Smooth muscle cell (in vitro differentiated cells): ENCODE measurements around the gene SEL1L3. TPM values are rescaled to one million over a fixed set of nuclear protein-coding genes. Genes with fewer than 3 reads are reported as not detected.

Source experiments
- DNase-seq: peaks from one replicate; lab custom pipeline; 2025; ENCODE audit not compliant: unreplicated experiment; lab: John Stamatoyannopoulos, UW
- H2AFZ ChIP-seq: fragments of 200-600 bp; sonication (generic); 2 replicates; pipeline ENCODE4 v1.6.0; 2016; ENCODE audit warnings: antibody characterized with exemption, low read depth, mild to moderate bottlenecking
- H3F3A ChIP-seq: fragments of 200-600 bp; sonication (generic); 2 replicates; pipeline ENCODE4 v1.6.0; 2017; ENCODE audit warnings: antibody characterized with exemption, low read depth
- H3K27ac ChIP-seq: fragments of 200-600 bp; sonication (generic); 2 replicates; pipeline ENCODE4 v1.5.1; 2016; ENCODE audit warnings: low read depth, mild to moderate bottlenecking
- H3K27me3 ChIP-seq: fragments of 200-600 bp; sonication (generic); 2 replicates; pipeline ENCODE4 v1.6.1; 2016; ENCODE audit warnings: low read depth, mild to moderate bottlenecking
- H3K36me3 ChIP-seq: fragments of 200-600 bp; sonication (generic); 2 replicates; pipeline ENCODE4 v1.5.1; 2016; ENCODE audit warnings: low read depth
- H3K4me1 ChIP-seq: fragments of 200-600 bp; sonication (generic); 2 replicates; pipeline ENCODE4 v1.5.1; 2016; ENCODE audit warnings: low read depth
- H3K4me2 ChIP-seq: fragments of 200-600 bp; sonication (generic); 2 replicates; pipeline ENCODE4 v1.6.0; 2016; ENCODE audit warnings: mild to moderate bottlenecking
- H3K4me3 ChIP-seq: fragments of 200-600 bp; sonication (generic); 2 replicates; pipeline ENCODE4 v1.5.1; 2016; ENCODE audit warnings: mild to moderate bottlenecking
- H3K79me2 ChIP-seq: fragments of 200-600 bp; sonication (generic); 2 replicates; pipeline ENCODE4 v1.6.0; 2016; ENCODE audit warnings: low read depth, mild to moderate bottlenecking
- H3K9ac ChIP-seq: fragments of 200-600 bp; sonication (generic); 2 replicates; pipeline ENCODE4 v1.6.0; 2016; ENCODE audit warnings: low read depth
- H3K9me3 ChIP-seq: fragments of 200-600 bp; sonication (generic); replicated peaks from 2 replicates; pipeline ENCODE4 v1.5.1; 2016; ENCODE audit warnings: low read depth
- H4K20me1 ChIP-seq: fragments of 200-600 bp; sonication (generic); 2 replicates; pipeline ENCODE4 v1.6.0; 2016; ENCODE audit warnings: low read depth
- WGBS: methylation state at CpG from one replicate; pipeline ENCODE4 v1.1.7; 2016; ENCODE audit warnings: low lambda C conversion rate; 5-methylcytosine and 5-hydroxymethylcytosine counted together
- polyA plus RNA-seq: library from polyadenylated mRNA; unstranded; fragments of >200 nt; fragmentation: Nextera tagmentation; extraction: Ambion mirVana; gene quantifications from 2 replicates; pipeline ENCODE4 v1.2.1, GENCODE V29; 2016
- total RNA-seq: library from RNA; depleted of rRNA; stranded (reverse); fragments of >200 nt; gene quantifications from 2 replicates; pipeline ENCODE4 v1.2.3, GENCODE V29; 2014
- TF ChIP-seq, protein P1 (sequence below): fragments of 200-600 bp; sonication (generic); IDR thresholded peaks from 2 replicates; pipeline ENCODE4 v1.5.1; 2017; ENCODE audit warnings: borderline replicate concordance, mild to moderate bottlenecking, antibody characterized with exemption; ENCODE audit not compliant: insufficient read depth, poor library complexity, severe bottlenecking

Gene SEL1L3
- total and polyA plus RNA-seq, 2 experiments from 2014 or later: 9.3 to 14.0 TPM

GRCh38 chr4:25879991-25880651, 17.3 kb upstream of the SEL1L3 start:
- 92% methylated on average over 7 of the region's 7 CpGs for WGBS
- Histone ChIP-seq H3F3A (no peaks in the 10 kb centered on the region), H2AFZ (no peak overlapping the region), H4K20me1 (no peaks in the 10 kb centered on the region), H3K79me2 (no peaks in the 10 kb centered on the region), H3K27ac (no peak overlapping the region), H3K4me3 (no peak overlapping the region), H3K36me3 (no peaks in the 10 kb centered on the region), H3K27me3 (no peaks in the 10 kb centered on the region), H3K4me1 (peaks cover 16% of the 10 kb centered on the region), H3K9me3 (no peaks in the 10 kb centered on the region), H3K4me2 (no peak overlapping the region), H3K9ac (no peak overlapping the region)
- no peak for DNase-seq
- TF ChIP-seq, protein P1, sequence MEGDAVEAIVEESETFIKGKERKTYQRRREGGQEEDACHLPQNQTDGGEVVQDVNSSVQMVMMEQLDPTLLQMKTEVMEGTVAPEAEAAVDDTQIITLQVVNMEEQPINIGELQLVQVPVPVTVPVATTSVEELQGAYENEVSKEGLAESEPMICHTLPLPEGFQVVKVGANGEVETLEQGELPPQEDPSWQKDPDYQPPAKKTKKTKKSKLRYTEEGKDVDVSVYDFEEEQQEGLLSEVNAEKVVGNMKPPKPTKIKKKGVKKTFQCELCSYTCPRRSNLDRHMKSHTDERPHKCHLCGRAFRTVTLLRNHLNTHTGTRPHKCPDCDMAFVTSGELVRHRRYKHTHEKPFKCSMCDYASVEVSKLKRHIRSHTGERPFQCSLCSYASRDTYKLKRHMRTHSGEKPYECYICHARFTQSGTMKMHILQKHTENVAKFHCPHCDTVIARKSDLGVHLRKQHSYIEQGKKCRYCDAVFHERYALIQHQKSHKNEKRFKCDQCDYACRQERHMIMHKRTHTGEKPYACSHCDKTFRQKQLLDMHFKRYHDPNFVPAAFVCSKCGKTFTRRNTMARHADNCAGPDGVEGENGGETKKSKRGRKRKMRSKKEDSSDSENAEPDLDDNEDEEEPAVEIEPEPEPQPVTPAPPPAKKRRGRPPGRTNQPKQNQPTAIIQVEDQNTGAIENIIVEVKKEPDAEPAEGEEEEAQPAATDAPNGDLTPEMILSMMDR: no peak

DNA sequence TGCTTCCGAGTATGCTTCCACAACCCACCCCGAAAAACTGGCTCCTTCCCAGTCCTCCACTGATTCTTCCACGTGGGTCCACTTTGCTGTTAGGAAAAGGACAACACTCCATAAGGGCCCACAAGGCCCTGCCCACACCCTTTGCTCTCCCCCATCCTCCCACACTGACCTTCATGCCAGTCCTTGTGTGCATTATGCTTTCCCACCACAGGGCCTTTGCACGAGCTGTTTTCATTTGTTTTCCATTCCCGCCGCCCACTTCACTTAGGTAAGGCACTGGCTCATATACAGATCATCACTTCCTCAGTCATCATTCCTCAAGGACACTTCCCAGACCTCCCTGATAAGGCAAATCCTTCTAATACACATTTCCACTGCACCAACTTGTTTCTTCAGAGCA, 16.8 kb upstream of the SEL1L3 start:
- H3K36me3 ChIP-seq: no peaks in the 10 kb centered on the region
- no peak overlapping the region for H3K27ac ChIP-seq
- DNase-seq: no peak
- H3K79me2 ChIP-seq: no peaks in the 10 kb centered on the region
- no peak overlapping the region for H3K4me2 ChIP-seq
- H3K27me3 ChIP-seq: no peaks in the 10 kb centered on the region
- H2AFZ ChIP-seq: no peak overlapping the region
- 82% methylated on average over 6 of the region's 6 CpGs for WGBS
- H3K9me3 ChIP-seq: no peaks in the 10 kb centered on the region
- H4K20me1 ChIP-seq: no peaks in the 10 kb centered on the region
- no peaks in the 10 kb centered on the region for H3F3A ChIP-seq
- no peak overlapping the region for H3K4me3 ChIP-seq
- no peak overlapping the region for H3K9ac ChIP-seq
- H3K4me1 ChIP-seq: peaks cover 16% of the 10 kb centered on the region
- TF ChIP-seq, protein P1: no peak

- TF ChIP-seq, protein P1: no peak
Measured at GRCh38 chr4:25879091-25879584, 16.4 kb upstream of the SEL1L3 start.

DNA sequence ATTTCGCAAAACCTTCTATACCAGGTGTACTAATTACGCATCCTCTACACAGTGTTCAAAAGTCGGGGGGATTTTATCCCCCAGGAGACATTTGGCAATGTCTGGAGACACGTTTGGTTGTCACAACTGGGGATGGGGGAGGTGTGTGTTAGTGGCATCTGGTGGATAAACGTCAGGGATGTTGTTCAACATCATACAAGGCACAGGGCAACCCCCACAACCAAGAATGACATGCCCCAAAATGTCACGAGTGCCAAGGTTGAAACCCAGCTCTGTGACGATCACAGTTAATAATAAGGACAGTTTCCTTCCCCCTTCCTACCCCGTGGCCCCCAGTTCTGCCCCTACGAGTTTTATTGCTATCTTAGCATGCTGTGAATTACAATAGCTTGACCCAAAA, 15.9 kb upstream of the SEL1L3 start:
- Histone ChIP-seq H3K4me3 (no peak overlapping the region), H4K20me1 (no peaks in the 10 kb centered on the region), H3K27me3 (no peaks in the 10 kb centered on the region), H3K9me3 (no peaks in the 10 kb centered on the region), H3K4me2 (no peak overlapping the region), H3K79me2 (no peaks in the 10 kb centered on the region), H3K9ac (no peak overlapping the region), H3K4me1 (peaks cover 9% of the 10 kb centered on the region), H3K36me3 (no peaks in the 10 kb centered on the region), H3F3A (no peaks in the 10 kb centered on the region), H3K27ac (no peak overlapping the region), H2AFZ (no peak overlapping the region)
- TF ChIP-seq, protein P1: no peak
- 71% methylated on average over 9 of the region's 9 CpGs for WGBS
- DNase-seq: no peak

More at GRCh38 chr4:25879091-25879584, 16.4 kb upstream of the SEL1L3 start:
- no peak overlapping the region for H3K4me2 ChIP-seq
- H3K27ac ChIP-seq: no peak overlapping the region
- H3K4me1 ChIP-seq: peaks cover 13% of the 10 kb centered on the region
- H3K4me3 ChIP-seq: no peak overlapping the region
- no peaks in the 10 kb centered on the region for H3K9me3 ChIP-seq
- no peaks in the 10 kb centered on the region for H3F3A ChIP-seq
- H2AFZ ChIP-seq: no peak overlapping the region
- no peak for DNase-seq
- no peaks in the 10 kb centered on the region for H4K20me1 ChIP-seq
- 84% methylated on average over 9 of the region's 9 CpGs for WGBS
- no peaks in the 10 kb centered on the region for H3K36me3 ChIP-seq
- H3K9ac ChIP-seq: no peak overlapping the region
- no peaks in the 10 kb centered on the region for H3K27me3 ChIP-seq
- no peaks in the 10 kb centered on the region for H3K79me2 ChIP-seq
